Uterus (tissue), 2 donors: ENCODE measurements around the gene IGF1R.

Experiments
- POLR2A ChIP-seq, 2 donors: fragments of 450-650 bp; IDR thresholded peaks; one replicate each; pipeline ENCODE4 v1.6.1; 2016; ENCODE audit warnings: antibody characterized with exemption in 2 of 2, mild to moderate bottlenecking in 1 of 2, moderate library complexity in 1 of 2
- TF ChIP-seq, protein P1 (sequence below), 4 experiments: fragments of 200-600 bp in 2 of 4; fragments of 450-650 bp in 2 of 4; sonication (generic) in 2 of 4; IDR thresholded peaks; one replicate each; pipeline ENCODE4 v1.5.1; 2016 to 2019; ENCODE audit warnings: antibody characterized with exemption in 4 of 4, mild to moderate bottlenecking in 2 of 4, moderate library complexity in 1 of 4

DNA sequence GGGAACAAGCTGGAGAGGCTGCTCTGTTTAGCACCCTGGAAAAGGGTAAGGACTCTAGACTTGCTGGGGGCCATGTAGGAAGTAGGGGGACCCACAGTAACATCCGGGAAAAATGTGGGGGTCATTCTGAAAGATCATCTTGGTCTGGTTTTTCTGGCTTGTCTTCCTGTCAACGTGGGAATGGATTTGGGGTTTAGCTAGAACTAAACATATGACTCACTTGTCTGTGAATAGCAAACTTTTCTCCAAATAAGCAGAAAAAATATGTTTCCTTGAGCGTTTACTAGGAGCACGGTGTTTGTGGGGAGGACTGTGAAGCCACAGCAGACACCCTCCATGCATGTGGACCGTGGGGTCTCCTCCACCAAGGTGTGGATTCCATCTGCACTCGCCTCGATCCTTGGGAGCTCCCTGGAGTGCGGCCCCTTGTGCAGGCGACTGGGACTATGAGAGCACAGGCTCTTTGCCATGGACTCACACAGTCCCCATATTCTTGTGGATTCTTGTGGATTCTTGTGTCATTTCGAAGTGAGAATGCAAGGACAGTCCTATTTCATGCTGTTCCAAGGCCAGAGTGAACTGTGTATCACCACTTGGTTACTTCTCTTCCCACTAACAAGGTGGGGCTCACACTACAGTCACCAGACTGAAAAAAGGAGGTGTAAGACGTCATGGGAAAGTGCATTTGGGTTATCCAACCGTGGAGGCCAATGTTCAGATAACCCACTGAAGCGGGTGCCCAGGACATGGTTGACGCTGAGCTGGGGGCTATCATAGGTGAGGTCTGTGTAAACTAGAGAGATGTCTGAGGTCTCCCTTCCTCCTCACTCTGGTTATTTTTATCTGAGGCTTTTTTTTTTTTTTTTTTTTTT lies 333.7 kb downstream of the IGF1R start:
- TF ChIP-seq, protein P1, sequence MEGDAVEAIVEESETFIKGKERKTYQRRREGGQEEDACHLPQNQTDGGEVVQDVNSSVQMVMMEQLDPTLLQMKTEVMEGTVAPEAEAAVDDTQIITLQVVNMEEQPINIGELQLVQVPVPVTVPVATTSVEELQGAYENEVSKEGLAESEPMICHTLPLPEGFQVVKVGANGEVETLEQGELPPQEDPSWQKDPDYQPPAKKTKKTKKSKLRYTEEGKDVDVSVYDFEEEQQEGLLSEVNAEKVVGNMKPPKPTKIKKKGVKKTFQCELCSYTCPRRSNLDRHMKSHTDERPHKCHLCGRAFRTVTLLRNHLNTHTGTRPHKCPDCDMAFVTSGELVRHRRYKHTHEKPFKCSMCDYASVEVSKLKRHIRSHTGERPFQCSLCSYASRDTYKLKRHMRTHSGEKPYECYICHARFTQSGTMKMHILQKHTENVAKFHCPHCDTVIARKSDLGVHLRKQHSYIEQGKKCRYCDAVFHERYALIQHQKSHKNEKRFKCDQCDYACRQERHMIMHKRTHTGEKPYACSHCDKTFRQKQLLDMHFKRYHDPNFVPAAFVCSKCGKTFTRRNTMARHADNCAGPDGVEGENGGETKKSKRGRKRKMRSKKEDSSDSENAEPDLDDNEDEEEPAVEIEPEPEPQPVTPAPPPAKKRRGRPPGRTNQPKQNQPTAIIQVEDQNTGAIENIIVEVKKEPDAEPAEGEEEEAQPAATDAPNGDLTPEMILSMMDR (IDR thresholded peaks at IDR 0.05), result no peak
- no peak for TF ChIP-seq POLR2A (IDR thresholded peaks at IDR 0.05)
